Measurements from ENCODE around the gene LYST.

GRCh38 chr1:235885655-235886262 is 19.1 kb upstream of the LYST start:
- TF ChIP-seq CTCF (IDR thresholded peaks at IDR 0.05; ENCODE audit: low read length) (no peak), EZH2 (optimal IDR thresholded peaks at IDR 0.05; ENCODE audit: low read depth, low read length) (no peak)

Data from MM.1S (cell line).